Measurements from ENCODE around the gene THAP3. TPM values are rescaled to one million over a fixed set of nuclear protein-coding genes. Genes with fewer than 3 reads are reported as not detected.

The THAP3 gene
- total RNA-seq, 2 donors from 2014 or later, result 37.6 to 42.1 TPM

- intact Hi-C loops (cut with DNase I), result no loop called here
- TF ChIP-seq CTCF (IDR thresholded peaks at IDR 0.05), result no peak
- TF ChIP-seq POLR2AphosphoS5 (IDR thresholded peaks at IDR 0.05), result no peak
- DNase-seq (ENCODE audit: low spot score), result no peak
- H3K27ac ChIP-seq, result no peak overlapping the region
- H3K9me3 ChIP-seq, result no peaks in the 10 kb centered on the region
- 95% methylated on average over 1 of the region's 1 CpG for WGBS
- no peaks in the 10 kb centered on the region for H3K36me3 ChIP-seq
- no peaks in the 10 kb centered on the region for H3K27me3 ChIP-seq (replicated peaks; ENCODE audit: insufficient read depth)
- no peak overlapping the region for H3K4me3 ChIP-seq
- H3K4me1 ChIP-seq (replicated peaks), result no peaks in the 10 kb centered on the region
Observed at GRCh38 chr1:6674771-6675170, 50.1 kb downstream of the THAP3 start.

GRCh38 chr1:6675941-6676340 lies 51.3 kb downstream of the THAP3 start:
- no peaks in the 10 kb centered on the region for H3K36me3 ChIP-seq
- intact Hi-C loops (cut with DNase I), result no loop called here
- no peak for DNase-seq (ENCODE audit: low spot score)

More at GRCh38 chr1:6675941-6676340, 51.3 kb downstream of the THAP3 start:
- TF ChIP-seq POLR2A (IDR thresholded peaks at IDR 0.05) (no peak), POLR2AphosphoS5 (IDR thresholded peaks at IDR 0.05) (no peak)
- Histone ChIP-seq H3K27me3 (replicated peaks; ENCODE audit: insufficient read depth) (no peaks in the 10 kb centered on the region), H3K4me1 (replicated peaks) (no peaks in the 10 kb centered on the region), H3K4me3 (no peak overlapping the region), H3K9me3 (no peaks in the 10 kb centered on the region), H3K27ac (no peak overlapping the region)
- WGBS, result 100% methylated on average over 2 of the region's 2 CpGs

Other genes with a start within 250 kb of the THAP3 start
- gene ACOT7, start 231.1 kb upstream of the THAP3 start, total RNA-seq, result 10 to 100 TPM; 16.9 to 24.9 TPM
- 10 to 100 TPM in 1 of 2 donors, 1 to 10 TPM in 1; 2.2 to 13.4 TPM for gene HES2, start 204.9 kb upstream of the THAP3 start, total RNA-seq
- gene ESPN, start 200.1 kb upstream of the THAP3 start, total RNA-seq, result 100 to 1,000 TPM in 1 of 2 donors, 10 to 100 TPM in 1; 19.7 to 257 TPM
- gene TNFRSF25, start 158.7 kb upstream of the THAP3 start, total RNA-seq, result 10 to 100 TPM; 15.2 to 22.7 TPM
- gene PLEKHG5, start 133.2 kb upstream of the THAP3 start, total RNA-seq, result 10 to 100 TPM; 11.6 to 21.4 TPM
- gene NOL9, start 70.4 kb upstream of the THAP3 start, total RNA-seq, result 10 to 100 TPM; 15.7 to 20.9 TPM
- 1 to 10 TPM in 1 of 2 donors, not detected in 1; 1.5 TPM for gene TAS1R1, start 69.6 kb upstream of the THAP3 start, total RNA-seq
- gene ZBTB48, start 44.9 kb upstream of the THAP3 start, total RNA-seq, result 10 to 100 TPM; 41.3 to 51.0 TPM
- 100 to 1,000 TPM in 1 of 2 donors, 10 to 100 TPM in 1; 67.1 to 111 TPM for gene KLHL21, start 22.0 kb upstream of the THAP3 start, total RNA-seq
- 10 to 100 TPM; 13.8 to 79.2 TPM for gene PHF13, start 11.1 kb upstream of the THAP3 start, total RNA-seq
- gene DNAJC11, start 76.9 kb downstream of the THAP3 start, total RNA-seq, result 10 to 100 TPM; 32.9 to 52.8 TPM
- 100 to 1,000 TPM; 100 to 102 TPM for gene CAMTA1, start 160.6 kb downstream of the THAP3 start, total RNA-seq

All from prostate gland (tissue), 2 donors.